Measurements from ENCODE around the gene BRD4. TPM values are rescaled to one million over a fixed set of nuclear protein-coding genes. Genes with fewer than 3 reads are reported as not detected.

Gene BRD4
- total RNA-seq, 1 donor from 2014 or later: 143 TPM

DNA sequence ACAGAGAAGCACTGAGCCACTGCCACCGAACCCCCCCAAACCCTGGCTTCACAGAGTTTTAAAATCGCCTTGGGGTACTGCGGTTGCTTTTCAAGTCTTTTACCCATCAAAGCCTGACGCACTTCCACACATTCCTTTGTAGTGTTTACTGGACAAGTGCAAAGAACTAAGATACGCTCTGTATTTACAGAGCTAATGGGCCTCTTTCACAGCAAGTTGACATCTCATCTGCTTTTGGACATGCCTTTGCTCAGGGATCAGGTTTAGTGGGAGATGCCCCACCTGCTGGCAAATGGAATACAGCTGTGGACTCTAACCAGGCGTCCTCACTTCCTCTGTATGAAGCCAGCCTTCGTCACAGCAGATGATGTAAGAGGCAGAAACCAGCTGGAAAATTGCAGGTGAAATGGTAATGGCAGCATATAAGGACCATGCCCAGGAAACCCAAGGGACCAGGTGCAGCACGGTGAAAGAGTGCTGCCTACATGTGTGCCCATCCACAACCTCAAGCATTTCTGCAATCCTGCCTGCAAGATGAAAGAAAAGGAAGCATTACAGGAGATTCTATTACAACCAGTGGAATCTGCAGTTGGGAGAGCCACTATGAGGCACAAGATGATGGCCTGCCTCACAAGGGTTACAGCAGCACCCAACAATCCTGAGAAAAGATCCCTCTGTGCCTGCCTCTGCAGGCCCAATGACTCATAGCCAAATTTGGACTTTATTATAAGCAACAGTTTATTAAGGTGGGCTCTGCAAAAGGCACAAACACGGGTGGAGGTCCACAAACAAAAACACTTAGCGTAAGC lies 34.7 kb downstream of the BRD4 start:
- peaks cover 2% of the 10 kb centered on the region for H3K36me3 Mint-ChIP-seq (ENCODE audit: unreplicated experiment)
- H3K4me3 Mint-ChIP-seq (ENCODE audit: unreplicated experiment): peak overlapping the region; percentile 24
- H3K4me1 Mint-ChIP-seq (ENCODE audit: unreplicated experiment): peaks cover 95% of the 10 kb centered on the region
- no peaks in the 10 kb centered on the region for H3K9me3 Mint-ChIP-seq (ENCODE audit: unreplicated experiment)
- TF ChIP-seq, protein P1, sequence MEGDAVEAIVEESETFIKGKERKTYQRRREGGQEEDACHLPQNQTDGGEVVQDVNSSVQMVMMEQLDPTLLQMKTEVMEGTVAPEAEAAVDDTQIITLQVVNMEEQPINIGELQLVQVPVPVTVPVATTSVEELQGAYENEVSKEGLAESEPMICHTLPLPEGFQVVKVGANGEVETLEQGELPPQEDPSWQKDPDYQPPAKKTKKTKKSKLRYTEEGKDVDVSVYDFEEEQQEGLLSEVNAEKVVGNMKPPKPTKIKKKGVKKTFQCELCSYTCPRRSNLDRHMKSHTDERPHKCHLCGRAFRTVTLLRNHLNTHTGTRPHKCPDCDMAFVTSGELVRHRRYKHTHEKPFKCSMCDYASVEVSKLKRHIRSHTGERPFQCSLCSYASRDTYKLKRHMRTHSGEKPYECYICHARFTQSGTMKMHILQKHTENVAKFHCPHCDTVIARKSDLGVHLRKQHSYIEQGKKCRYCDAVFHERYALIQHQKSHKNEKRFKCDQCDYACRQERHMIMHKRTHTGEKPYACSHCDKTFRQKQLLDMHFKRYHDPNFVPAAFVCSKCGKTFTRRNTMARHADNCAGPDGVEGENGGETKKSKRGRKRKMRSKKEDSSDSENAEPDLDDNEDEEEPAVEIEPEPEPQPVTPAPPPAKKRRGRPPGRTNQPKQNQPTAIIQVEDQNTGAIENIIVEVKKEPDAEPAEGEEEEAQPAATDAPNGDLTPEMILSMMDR (IDR thresholded peaks at IDR 0.05): no peak
- peak overlapping the region; percentile 93 for H3K27ac Mint-ChIP-seq (ENCODE audit: unreplicated experiment)
- no peak for DNase-seq (ENCODE audit: extremely low spot score, unreplicated experiment)
- no peaks in the 10 kb centered on the region for H3K27me3 Mint-ChIP-seq (ENCODE audit: unreplicated experiment)

DNA sequence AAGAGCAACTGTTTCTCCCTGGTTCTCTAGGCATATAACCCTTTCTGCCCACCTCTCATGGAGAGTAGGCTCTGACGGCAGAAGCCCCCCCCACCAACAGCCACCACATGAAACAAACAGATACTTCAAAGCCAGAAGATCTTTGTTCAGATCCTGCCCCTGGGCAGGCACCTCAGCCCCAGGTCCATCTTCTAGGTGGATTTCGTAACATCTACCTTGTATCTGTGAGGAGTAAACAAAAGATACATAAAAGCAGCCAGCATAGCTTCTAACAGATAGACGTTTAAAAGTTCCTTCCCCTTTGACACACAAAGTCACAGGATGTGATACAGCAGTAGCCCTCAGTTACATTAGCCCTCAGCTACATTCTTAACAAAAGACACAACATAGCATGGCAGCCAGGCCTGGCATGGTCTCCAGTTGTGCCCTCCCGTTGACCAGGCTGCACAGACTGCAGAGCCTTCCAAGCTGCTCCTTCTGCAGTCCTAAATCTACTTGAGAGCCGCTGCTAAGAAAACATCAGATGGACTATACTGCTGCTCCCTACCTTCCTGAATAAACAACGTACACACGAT lies 35.4 kb downstream of the BRD4 start:
- TF ChIP-seq, protein P1 (IDR thresholded peaks at IDR 0.05): no peak
- Mint-ChIP-seq H3K27ac (ENCODE audit: unreplicated experiment) (peak overlapping the region; percentile 93), H3K27me3 (ENCODE audit: unreplicated experiment) (no peaks in the 10 kb centered on the region), H3K36me3 (ENCODE audit: unreplicated experiment) (peaks cover 2% of the 10 kb centered on the region), H3K9me3 (ENCODE audit: unreplicated experiment) (no peaks in the 10 kb centered on the region), H3K4me1 (ENCODE audit: unreplicated experiment) (peaks cover 96% of the 10 kb centered on the region), H3K4me3 (ENCODE audit: unreplicated experiment) (peak overlapping the region; percentile 24)
- no peak for DNase-seq (ENCODE audit: extremely low spot score, unreplicated experiment)

DNA sequence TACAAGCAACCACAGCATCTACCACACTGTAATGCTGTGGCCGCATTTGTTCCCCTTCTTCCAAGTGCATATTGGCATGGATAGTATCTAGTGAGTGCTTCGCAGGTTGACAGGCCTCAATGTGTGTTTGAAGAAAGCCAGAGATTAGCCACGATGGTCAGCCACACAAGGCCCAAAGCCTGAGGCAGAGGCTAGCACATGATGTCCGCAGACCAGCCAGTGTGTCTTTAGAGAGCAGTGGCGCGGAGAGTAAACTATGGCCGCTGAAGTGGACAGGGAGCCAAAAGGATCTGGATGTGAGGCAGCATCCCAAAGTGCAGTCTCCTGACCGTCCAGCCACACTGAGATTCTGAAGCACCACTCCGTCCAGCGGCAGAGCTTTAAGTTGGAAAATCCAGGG lies 36.0 kb downstream of the BRD4 start:
- H3K4me1 Mint-ChIP-seq (ENCODE audit: unreplicated experiment): peaks cover 97% of the 10 kb centered on the region
- TF ChIP-seq, protein P1 (IDR thresholded peaks at IDR 0.05): no peak
- no peak for DNase-seq (ENCODE audit: extremely low spot score, unreplicated experiment)
- H3K9me3 Mint-ChIP-seq (ENCODE audit: unreplicated experiment): no peaks in the 10 kb centered on the region
- peak overlapping the region; percentile 93 for H3K27ac Mint-ChIP-seq (ENCODE audit: unreplicated experiment)
- peaks cover 2% of the 10 kb centered on the region for H3K36me3 Mint-ChIP-seq (ENCODE audit: unreplicated experiment)
- H3K27me3 Mint-ChIP-seq (ENCODE audit: unreplicated experiment): no peaks in the 10 kb centered on the region
- H3K4me3 Mint-ChIP-seq (ENCODE audit: unreplicated experiment): no peak overlapping the region

DNA sequence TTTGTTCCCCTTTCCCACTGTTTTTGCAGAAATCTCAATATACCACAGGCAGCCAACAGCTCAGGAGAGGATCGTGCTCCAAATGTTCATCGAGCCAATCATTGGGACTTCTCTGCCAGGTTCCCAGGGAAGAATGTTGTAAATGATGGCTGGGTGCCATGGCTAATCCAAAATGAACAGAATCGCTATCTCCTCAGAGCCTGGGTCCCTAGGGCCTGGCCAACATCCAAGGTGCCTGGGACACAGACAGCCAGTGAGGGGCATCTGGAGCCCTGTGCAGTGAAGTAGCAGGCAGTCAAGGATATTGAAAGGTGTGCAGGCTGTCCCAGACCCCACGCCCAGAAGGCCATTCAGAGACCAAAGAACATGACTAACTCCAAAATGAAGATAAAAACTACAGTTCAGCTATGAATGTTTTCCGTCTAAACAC lies 37.8 kb downstream of the BRD4 start:
- H3K27ac Mint-ChIP-seq (ENCODE audit: unreplicated experiment): no peak overlapping the region

More for the DNA sequence above, 37.8 kb downstream of the BRD4 start:
- no peak overlapping the region for H3K4me3 Mint-ChIP-seq (ENCODE audit: unreplicated experiment)
- TF ChIP-seq, protein P1 (IDR thresholded peaks at IDR 0.05): no peak
- no peak for DNase-seq (ENCODE audit: extremely low spot score, unreplicated experiment)
- H3K36me3 Mint-ChIP-seq (ENCODE audit: unreplicated experiment): peaks cover 2% of the 10 kb centered on the region
- no peaks in the 10 kb centered on the region for H3K27me3 Mint-ChIP-seq (ENCODE audit: unreplicated experiment)
- H3K4me1 Mint-ChIP-seq (ENCODE audit: unreplicated experiment): peaks cover 97% of the 10 kb centered on the region
- H3K9me3 Mint-ChIP-seq (ENCODE audit: unreplicated experiment): no peaks in the 10 kb centered on the region

All from osteocyte (in vitro differentiated cells).